Ascending aorta (tissue), 2 donors: ENCODE measurements around the gene SLC2A4RG. TPM values are rescaled to one million over a fixed set of nuclear protein-coding genes. Genes with fewer than 3 reads are reported as not detected.

Experiments used
- DNase-seq, 2 donors: peaks; one replicate each; pipeline ENCODE4 v3.0.0-alpha.2; 2019; ENCODE audit warnings: low spot score in 2 of 2
- H3K27ac ChIP-seq, 2 donors: fragments of 200-600 bp; sonication (generic); one replicate each; pipeline ENCODE4 v1.5.1; 2016 to 2017; ENCODE audit warnings: mild to moderate bottlenecking in 1 of 2
- H3K27me3 ChIP-seq: fragments of 200-600 bp; sonication (generic); one replicate; pipeline ENCODE4 v1.5.1; 2017
- H3K36me3 ChIP-seq, 2 donors: fragments of 200-600 bp; sonication (generic); one replicate each; pipeline ENCODE4 v1.5.1; 2016
- H3K4me1 ChIP-seq, 2 donors: fragments of 200-600 bp; sonication (generic); one replicate each; pipeline ENCODE4 v1.5.1; 2016 to 2017; ENCODE audit warnings: mild to moderate bottlenecking in 1 of 2
- H3K4me3 ChIP-seq, 2 donors: fragments of 200-600 bp; sonication (generic); one replicate each; pipeline ENCODE4 v1.5.1; 2016 to 2017; ENCODE audit warnings: mild to moderate bottlenecking in 1 of 2
- H3K9me3 ChIP-seq, 2 donors: fragments of 200-600 bp; sonication (generic); one replicate each; pipeline ENCODE4 v1.5.1; 2016
- intact Hi-C: fragments of 100-400 bp; cut with DNase I; formaldehyde crosslinking; loops from one replicate; pipeline ENCODE4 v1.15.1; 2023
- total RNA-seq: library from RNA; depleted of rRNA; stranded (reverse); fragments of >200 nt; gene quantifications from one replicate; pipeline ENCODE4 v1.1.0, GENCODE V29; 2016
- TF ChIP-seq, protein P1 (sequence below), 3 experiments: fragments of 200-600 bp in 2 of 3; fragments of 450-650 bp in 1 of 3; sonication (generic) in 2 of 3; IDR thresholded peaks; one replicate each; pipeline ENCODE4 v1.5.1; 2016 to 2019; ENCODE audit warnings: antibody characterized with exemption in 3 of 3, mild to moderate bottlenecking in 1 of 3, moderate library complexity in 1 of 3

The SLC2A4RG gene
- total RNA-seq, 1 donor from 2014 or later, result 114 TPM

- peaks cover 20 to 21% of the 10 kb centered on the region in 2 donors for H3K4me1 ChIP-seq
- peaks cover 30 to 44% of the 10 kb centered on the region in 2 donors for H3K36me3 ChIP-seq
- H3K4me3 ChIP-seq, result no peak overlapping the region
- no peak overlapping the region for H3K27ac ChIP-seq
- no peaks in the 10 kb centered on the region for H3K27me3 ChIP-seq
- no peaks in the 10 kb centered on the region for H3K9me3 ChIP-seq
- peak; percentile 8 to 42 for DNase-seq
- TF ChIP-seq, protein P1, sequence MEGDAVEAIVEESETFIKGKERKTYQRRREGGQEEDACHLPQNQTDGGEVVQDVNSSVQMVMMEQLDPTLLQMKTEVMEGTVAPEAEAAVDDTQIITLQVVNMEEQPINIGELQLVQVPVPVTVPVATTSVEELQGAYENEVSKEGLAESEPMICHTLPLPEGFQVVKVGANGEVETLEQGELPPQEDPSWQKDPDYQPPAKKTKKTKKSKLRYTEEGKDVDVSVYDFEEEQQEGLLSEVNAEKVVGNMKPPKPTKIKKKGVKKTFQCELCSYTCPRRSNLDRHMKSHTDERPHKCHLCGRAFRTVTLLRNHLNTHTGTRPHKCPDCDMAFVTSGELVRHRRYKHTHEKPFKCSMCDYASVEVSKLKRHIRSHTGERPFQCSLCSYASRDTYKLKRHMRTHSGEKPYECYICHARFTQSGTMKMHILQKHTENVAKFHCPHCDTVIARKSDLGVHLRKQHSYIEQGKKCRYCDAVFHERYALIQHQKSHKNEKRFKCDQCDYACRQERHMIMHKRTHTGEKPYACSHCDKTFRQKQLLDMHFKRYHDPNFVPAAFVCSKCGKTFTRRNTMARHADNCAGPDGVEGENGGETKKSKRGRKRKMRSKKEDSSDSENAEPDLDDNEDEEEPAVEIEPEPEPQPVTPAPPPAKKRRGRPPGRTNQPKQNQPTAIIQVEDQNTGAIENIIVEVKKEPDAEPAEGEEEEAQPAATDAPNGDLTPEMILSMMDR (IDR thresholded peaks at IDR 0.05), result no peak
- intact Hi-C loops, result no loop called here
These were observed 37.4 kb upstream of the SLC2A4RG start for GRCh38 chr20:63702036-63702665.

GRCh38 chr20:63702751-63703470, 36.7 kb upstream of the SLC2A4RG start:
- H3K27ac ChIP-seq, result no peak overlapping the region
- H3K4me1 ChIP-seq, result peaks cover 16 to 21% of the 10 kb centered on the region in 2 donors
- intact Hi-C loops, result no loop called here
- TF ChIP-seq, protein P1 (IDR thresholded peaks at IDR 0.05), result no peak
- peaks cover 30 to 44% of the 10 kb centered on the region in 2 donors for H3K36me3 ChIP-seq
- no peaks in the 10 kb centered on the region for H3K9me3 ChIP-seq
- DNase-seq, result peak; percentile 6 to 60
- H3K4me3 ChIP-seq, result no peak overlapping the region
- no peaks in the 10 kb centered on the region for H3K27me3 ChIP-seq

GRCh38 chr20:63703471-63703975, 36.1 kb upstream of the SLC2A4RG start:
- H3K27ac ChIP-seq, result no peak overlapping the region
- TF ChIP-seq, protein P1 (IDR thresholded peaks at IDR 0.05), result no peak
- no peaks in the 10 kb centered on the region for H3K27me3 ChIP-seq
- H3K36me3 ChIP-seq, result peaks cover 30 to 44% of the 10 kb centered on the region in 2 donors
- peak in 1 of 2 donors; percentile 52 for DNase-seq
- no peaks in the 10 kb centered on the region for H3K9me3 ChIP-seq
- H3K4me3 ChIP-seq, result no peak overlapping the region
- peaks cover 13 to 20% of the 10 kb centered on the region in 2 donors for H3K4me1 ChIP-seq
- intact Hi-C loops, result no loop called here

- peak in 1 of 2 donors; percentile 50 for DNase-seq
- no peak overlapping the region for H3K4me3 ChIP-seq
- TF ChIP-seq, protein P1 (IDR thresholded peaks at IDR 0.05), result no peak
- peaks cover 30 to 44% of the 10 kb centered on the region in 2 donors for H3K36me3 ChIP-seq
- intact Hi-C loops, result no loop called here
- H3K4me1 ChIP-seq, result peaks cover 7 to 20% of the 10 kb centered on the region in 2 donors
- no peak overlapping the region for H3K27ac ChIP-seq
- H3K27me3 ChIP-seq, result no peaks in the 10 kb centered on the region
- H3K9me3 ChIP-seq, result no peaks in the 10 kb centered on the region
These were observed 35.4 kb upstream of the SLC2A4RG start for GRCh38 chr20:63703976-63704748.

- Histone ChIP-seq H3K27ac (no peak overlapping the region), H3K9me3 (no peaks in the 10 kb centered on the region), H3K27me3 (no peaks in the 10 kb centered on the region), H3K4me3 (no peak overlapping the region), H3K36me3 (peaks cover 30 to 43% of the 10 kb centered on the region in 2 donors), H3K4me1 (peaks cover 6 to 15% of the 10 kb centered on the region in 2 donors)
- DNase-seq, result peak in 1 of 2 donors; percentile 55
- intact Hi-C loops, result no loop called here
- TF ChIP-seq, protein P1 (IDR thresholded peaks at IDR 0.05), result no peak
These were observed 34.8 kb upstream of the SLC2A4RG start for GRCh38 chr20:63704749-63705117.
